B cell (primary cell): ENCODE measurements around the gene ANLN. TPM values are rescaled to one million over a fixed set of nuclear protein-coding genes. Genes with fewer than 3 reads are reported as not detected.

Source experiments
- ATAC-seq: fragments of 200-7000 bp; cut with Tn5 transposase; one replicate; pipeline ENCODE4 v1.10.0; 2021; ENCODE audit warnings: low read depth, mild to moderate bottlenecking, moderate number of reproducible peaks, moderate library complexity
- CTCF ChIA-PET: fragments of 350-600 bp; sonication (Branson Sonifier 250); formaldehyde crosslinking; loops from one replicate; lab custom pipeline; 2021; ENCODE audit warnings: antibody characterized with exemption, inconsistent platforms; lab: Charles Lee
- POLR2A ChIA-PET: fragments of 350-600 bp; sonication (Branson Sonifier 250); formaldehyde crosslinking; loops from one replicate; lab custom pipeline; 2021; ENCODE audit warnings: antibody characterized with exemption; lab: Charles Lee
- DNase-seq: peaks from one replicate; pipeline ENCODE4 v3.0.0; 2013
- H2AFZ ChIP-seq: 2 replicates; pipeline ENCODE4 v1.6.1; 2012; ENCODE audit warnings: mild to moderate bottlenecking, low read depth, low read length; ENCODE audit not compliant: insufficient read depth, poor library complexity, severe bottlenecking
- H3K27ac ChIP-seq, 2 donors: 1 replicate in 1 of 2; 2 replicates in 1 of 2; pipeline ENCODE4 v1.5.1; 2012 to 2013; ENCODE audit warnings: low read length in 2 of 2, mild to moderate bottlenecking in 2 of 2, moderate library complexity in 1 of 2
- H3K27me3 ChIP-seq, 4 experiments: fragments of 200-600 bp in 1 of 4; sonication (generic) in 1 of 4; replicated peaks in 1 of 4; 1 replicate in 2 of 4; 2 replicates in 2 of 4; pipeline versions ENCODE4 v1.6.1 to v1.7.0; 2013 to 2016; ENCODE audit warnings: low read length in 3 of 4, mild to moderate bottlenecking in 2 of 4, mixed read lengths in 1 of 4, moderate library complexity in 1 of 4; ENCODE audit not compliant: insufficient read depth in 4 of 4, control insufficient read depth in 3 of 4; ENCODE audit errors: control extremely low read depth in 1 of 4
- H3K36me3 ChIP-seq, 2 experiments: replicated peaks in 1 of 2; 1 replicate in 1 of 2; 2 replicates in 1 of 2; pipeline versions ENCODE4 v1.6.1 to v1.7.1; 2013; ENCODE audit warnings: low read length in 1 of 2; ENCODE audit not compliant: insufficient read depth in 2 of 2, control insufficient read depth in 1 of 2; ENCODE audit errors: control extremely low read depth in 1 of 2, extremely low read depth in 1 of 2
- H3K4me1 ChIP-seq, 2 donors: fragments of 200-600 bp in 1 of 2; sonication (generic) in 1 of 2; 1 replicate in 1 of 2; 2 replicates in 1 of 2; pipeline versions ENCODE4 v1.5.1 to v1.6.1; 2013 to 2017; ENCODE audit warnings: low read length in 2 of 2; ENCODE audit not compliant: control insufficient read depth in 2 of 2, insufficient read depth in 2 of 2
- H3K4me2 ChIP-seq: replicated peaks from 2 replicates; pipeline ENCODE3; 2012; ENCODE audit warnings: mild to moderate bottlenecking, low read depth, low read length; ENCODE audit not compliant: poor library complexity, severe bottlenecking
- H3K4me3 ChIP-seq, 5 experiments: fragments of 200-600 bp in 1 of 5; sonication (generic) in 1 of 5; 1 replicate in 3 of 5; 2 replicates in 2 of 5; pipeline versions ENCODE4 v1.5.1 to v1.7.0; 2011 to 2016; ENCODE audit warnings: low read length in 4 of 5, mild to moderate bottlenecking in 4 of 5, low read depth in 2 of 5, control low read depth in 1 of 5, moderate library complexity in 1 of 5; ENCODE audit not compliant: insufficient read depth in 1 of 5; ENCODE audit errors: control extremely low read depth in 1 of 5, extremely low read depth in 1 of 5
- H3K79me2 ChIP-seq: fragments of 200-600 bp; sonication (generic); one replicate; pipeline ENCODE4 v1.6.0; 2016; ENCODE audit warnings: low read length; ENCODE audit not compliant: control insufficient read depth, insufficient read depth
- H3K9ac ChIP-seq: fragments of 200-600 bp; sonication (generic); 2 replicates; pipeline ENCODE4 v1.6.1; 2017; ENCODE audit warnings: mild to moderate bottlenecking, low read length, moderate library complexity
- H3K9me3 ChIP-seq, 3 donors: one replicate each; pipeline versions ENCODE4 v1.6.1 to v1.7.1; 2013; ENCODE audit warnings: low read length in 2 of 3; ENCODE audit not compliant: control insufficient read depth in 2 of 3, insufficient read depth in 1 of 3; ENCODE audit errors: control extremely low read depth in 1 of 3
- H4K20me1 ChIP-seq: 2 replicates; pipeline ENCODE4 v1.6.0; 2012; ENCODE audit warnings: mild to moderate bottlenecking, low read length; ENCODE audit not compliant: insufficient read depth, control insufficient read depth, poor library complexity, severe bottlenecking
- H3K27ac Mint-ChIP-seq: one replicate; pipeline ENCODE4 v1.8.0; 2021; ENCODE audit warnings: mixed read lengths
- H3K27me3 Mint-ChIP-seq: one replicate; pipeline ENCODE4 v1.8.0; 2021; ENCODE audit warnings: mixed read lengths
- H3K4me1 Mint-ChIP-seq: one replicate; pipeline ENCODE4 v1.8.0; 2021; ENCODE audit warnings: mixed read lengths
- H3K4me3 Mint-ChIP-seq: one replicate; pipeline ENCODE4 v1.8.0; 2021; ENCODE audit warnings: mixed read lengths
- H3K9me3 Mint-ChIP-seq: one replicate; pipeline ENCODE4 v1.8.0; 2022; ENCODE audit warnings: mixed read lengths; ENCODE audit not compliant: insufficient read depth
- EZH2 ChIP-seq: IDR thresholded peaks from 2 replicates; pipeline ENCODE4 v1.6.1; 2012; ENCODE audit warnings: borderline replicate concordance, low read depth, mild to moderate bottlenecking, moderate library complexity, low read length; ENCODE audit not compliant: insufficient read depth, poor library complexity, severe bottlenecking
- WGBS: methylation state at CpG from one replicate; pipeline ENCODE4 v1.1.5; 2013; ENCODE audit warnings: missing lambda C conversion rate; ENCODE audit not compliant: insufficient coverage; 5-methylcytosine and 5-hydroxymethylcytosine counted together
- intact Hi-C: fragments of 100-400 bp; cut with micrococcal nuclease; formaldehyde crosslinking; loops from one replicate; pipeline ENCODE4 v1.10.0; 2022
- polyA plus RNA-seq: library from polyadenylated mRNA; depleted of rRNA; stranded (reverse); fragments of >200 nt; gene quantifications from 2 replicates; pipeline ENCODE4 v1.2.3, GENCODE V29; 2012
- total RNA-seq, 2 donors: library from RNA; stranded (reverse); fragments of 120-200 nt in 1 of 2; gene quantifications; 1 replicate in 1 of 2; 2 replicates in 1 of 2; pipeline versions ENCODE4 v1.2.3 to v1.2.4, GENCODE V29; 2013 to 2022
- TF ChIP-seq, protein P1 (sequence below): fragments of 200-600 bp; IDR thresholded peaks from one replicate; pipeline ENCODE4 v1.8.0; 2022; ENCODE audit warnings: antibody characterized with exemption, mild to moderate bottlenecking

Gene ANLN
- total and polyA plus RNA-seq, 2 donors (not counting 1 experiment from before 2014, with no cell fraction given) = 0.19 to 0.32 TPM

DNA sequence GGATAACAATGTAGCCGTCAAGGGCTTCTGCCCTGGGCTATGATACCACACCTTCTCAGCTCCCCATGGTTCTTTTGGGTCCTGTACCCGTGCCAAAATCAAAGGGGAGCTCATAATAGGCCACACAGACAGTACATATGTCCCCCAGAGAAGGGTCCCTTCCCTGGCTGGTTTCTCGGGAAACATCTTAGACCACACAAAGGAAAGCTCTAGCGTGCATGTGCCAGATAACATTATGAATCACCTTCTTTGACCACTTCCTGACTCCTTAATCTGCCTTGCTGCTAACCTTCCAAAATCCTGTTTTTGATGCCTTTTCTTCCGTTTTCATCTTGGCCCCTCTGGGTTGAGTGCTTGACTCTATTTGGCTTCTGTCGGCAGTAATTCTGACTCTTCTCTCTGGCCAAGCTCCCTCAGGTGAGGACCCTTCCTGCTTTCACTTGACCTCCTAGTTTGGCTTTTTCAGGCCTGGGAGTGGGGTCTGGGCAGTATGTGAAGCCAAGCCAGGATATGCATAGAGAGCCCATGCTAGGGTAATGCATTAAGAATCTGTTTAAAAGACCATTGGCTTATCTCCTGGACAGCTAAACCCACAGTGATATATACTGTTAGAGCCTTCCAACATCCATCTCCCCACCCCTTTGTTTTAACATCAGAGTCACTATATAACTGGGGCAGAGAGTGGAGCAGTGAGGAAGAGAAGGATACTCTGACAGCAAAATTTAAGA is 84.8 kb downstream of the ANLN start:
- Histone ChIP-seq H3K27ac (no peak overlapping the region), H3K4me2 (no peak overlapping the region), H4K20me1 (no peaks in the 10 kb centered on the region), H2AFZ (peak overlapping the region; percentile 10), H3K4me3 (no peak overlapping the region), H3K79me2 (no peaks in the 10 kb centered on the region), H3K27me3 (no peaks in the 10 kb centered on the region), H3K9ac (no peak overlapping the region), H3K9me3 (no peaks in the 10 kb centered on the region), H3K4me1 (no peaks in the 10 kb centered on the region), H3K36me3 (no peaks in the 10 kb centered on the region)
- H3K4me1 Mint-ChIP-seq = no peaks in the 10 kb centered on the region
- H3K27ac Mint-ChIP-seq = no peak overlapping the region
- DNase-seq (no peak), ATAC-seq (no peak)
- WGBS = 19% methylated on average over 5 of the region's 6 CpGs
- intact Hi-C loops = no loop called here
- ChIA-PET POLR2A (no interaction called here), CTCF (interaction anchor here (0.6 to 2.8 kb wide), 5 partner anchors 9 to 727 kb away, joined by 3 to 10 read pairs (median 4); no protein-coding TSS in a partner anchor)
- TF ChIP-seq, protein P1, sequence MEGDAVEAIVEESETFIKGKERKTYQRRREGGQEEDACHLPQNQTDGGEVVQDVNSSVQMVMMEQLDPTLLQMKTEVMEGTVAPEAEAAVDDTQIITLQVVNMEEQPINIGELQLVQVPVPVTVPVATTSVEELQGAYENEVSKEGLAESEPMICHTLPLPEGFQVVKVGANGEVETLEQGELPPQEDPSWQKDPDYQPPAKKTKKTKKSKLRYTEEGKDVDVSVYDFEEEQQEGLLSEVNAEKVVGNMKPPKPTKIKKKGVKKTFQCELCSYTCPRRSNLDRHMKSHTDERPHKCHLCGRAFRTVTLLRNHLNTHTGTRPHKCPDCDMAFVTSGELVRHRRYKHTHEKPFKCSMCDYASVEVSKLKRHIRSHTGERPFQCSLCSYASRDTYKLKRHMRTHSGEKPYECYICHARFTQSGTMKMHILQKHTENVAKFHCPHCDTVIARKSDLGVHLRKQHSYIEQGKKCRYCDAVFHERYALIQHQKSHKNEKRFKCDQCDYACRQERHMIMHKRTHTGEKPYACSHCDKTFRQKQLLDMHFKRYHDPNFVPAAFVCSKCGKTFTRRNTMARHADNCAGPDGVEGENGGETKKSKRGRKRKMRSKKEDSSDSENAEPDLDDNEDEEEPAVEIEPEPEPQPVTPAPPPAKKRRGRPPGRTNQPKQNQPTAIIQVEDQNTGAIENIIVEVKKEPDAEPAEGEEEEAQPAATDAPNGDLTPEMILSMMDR = no peak
- TF ChIP-seq EZH2 = no peak
- peaks cover 4% of the 10 kb centered on the region for H3K27me3 Mint-ChIP-seq
- peaks cover 2% of the 10 kb centered on the region for H3K9me3 Mint-ChIP-seq
- H3K4me3 Mint-ChIP-seq = no peak overlapping the region

DNA sequence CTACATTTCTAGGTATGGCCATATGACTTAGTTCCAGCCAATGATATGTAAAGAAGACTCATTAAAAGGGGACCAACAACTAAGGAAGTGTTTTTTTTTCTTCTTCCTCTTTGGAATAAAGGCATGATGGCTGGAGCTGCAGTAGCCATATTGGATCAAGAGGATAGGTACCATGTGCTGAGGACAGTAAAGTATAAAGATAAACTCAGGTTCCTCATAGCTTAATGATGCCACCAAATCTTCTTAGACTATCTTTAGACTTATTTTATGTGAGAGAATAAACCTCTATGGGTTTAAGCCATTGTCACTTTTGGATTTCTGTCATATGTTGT is 85.3 kb downstream of the ANLN start:
- H3K9me3 Mint-ChIP-seq = peaks cover 2% of the 10 kb centered on the region
- peaks cover 3% of the 10 kb centered on the region for H3K27me3 Mint-ChIP-seq
- H3K4me2 ChIP-seq = no peak overlapping the region
- no peak overlapping the region for H3K9ac ChIP-seq
- H3K4me1 ChIP-seq = no peaks in the 10 kb centered on the region
- no peaks in the 10 kb centered on the region for H4K20me1 ChIP-seq
- no peak overlapping the region for H3K4me3 ChIP-seq
- no peak for TF ChIP-seq EZH2
- TF ChIP-seq, protein P1 = no peak
- H3K79me2 ChIP-seq = no peaks in the 10 kb centered on the region
- ChIA-PET POLR2A (no interaction called here), CTCF (interaction anchor here (1.1 to 2.8 kb wide), 4 partner anchors 10 to 726 kb away, joined by 3 to 10 read pairs (median 4); no protein-coding TSS in a partner anchor)
- no peaks in the 10 kb centered on the region for H3K9me3 ChIP-seq
- ATAC-seq (no peak), DNase-seq (no peak)
- no peak overlapping the region for H3K27ac ChIP-seq
- no peaks in the 10 kb centered on the region for H3K4me1 Mint-ChIP-seq
- intact Hi-C loops = no loop called here
- H3K27ac Mint-ChIP-seq = no peak overlapping the region
- no peak overlapping the region for H2AFZ ChIP-seq
- H3K27me3 ChIP-seq = no peaks in the 10 kb centered on the region
- no peak overlapping the region for H3K4me3 Mint-ChIP-seq
- H3K36me3 ChIP-seq = no peaks in the 10 kb centered on the region
